Middle frontal gyrus (tissue), 1 donor: ENCODE measurements around the gene ACSM2A.
"Not testable (repeated sequence)": the region's sequence is repeated elsewhere in the genome, so short reads cannot be mapped to it uniquely, and the experiment has no call there.

Experiments
- DNase-seq: peaks from one replicate; pipeline ENCODE4 v3.0.0-alpha.2; 2015; ENCODE audit warnings: low spot score; ENCODE audit errors: extremely low spot score

The ACSM2A gene

DNA sequence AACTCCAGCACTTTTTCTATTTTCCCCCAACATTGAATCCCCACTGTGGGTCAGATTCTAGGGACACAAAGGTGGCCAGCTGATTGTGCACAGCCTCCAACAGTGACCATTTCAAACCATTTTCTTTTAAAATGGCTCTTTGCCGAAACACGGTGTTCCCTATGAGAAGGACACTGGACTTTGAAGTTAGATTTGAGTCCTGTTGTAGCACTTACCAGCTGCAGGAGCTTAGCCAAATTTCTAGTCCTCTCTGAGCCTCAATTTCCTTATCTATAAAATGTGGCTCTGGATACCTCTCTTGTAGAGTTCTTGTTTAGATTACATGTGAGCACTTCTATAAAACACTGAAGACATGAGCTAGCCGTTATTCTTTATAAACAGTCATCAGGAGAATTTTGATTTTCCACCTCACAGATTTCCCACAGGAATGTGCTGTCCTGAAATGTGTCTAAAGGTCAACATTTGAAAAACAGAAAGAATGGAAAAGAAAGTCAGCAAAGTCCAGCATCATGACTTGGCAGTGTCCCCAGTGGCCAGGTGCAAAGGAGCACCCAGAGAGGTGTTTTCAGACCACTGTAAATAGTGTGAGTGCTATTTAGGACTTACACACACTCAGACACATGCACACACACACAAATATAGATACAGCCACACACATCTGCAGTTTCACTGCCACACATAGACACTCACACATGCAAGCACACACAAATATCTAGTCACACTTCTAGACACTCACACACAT lies 4.5 kb upstream of the ACSM2A start:
- not testable (repeated sequence) for DNase-seq

DNA sequence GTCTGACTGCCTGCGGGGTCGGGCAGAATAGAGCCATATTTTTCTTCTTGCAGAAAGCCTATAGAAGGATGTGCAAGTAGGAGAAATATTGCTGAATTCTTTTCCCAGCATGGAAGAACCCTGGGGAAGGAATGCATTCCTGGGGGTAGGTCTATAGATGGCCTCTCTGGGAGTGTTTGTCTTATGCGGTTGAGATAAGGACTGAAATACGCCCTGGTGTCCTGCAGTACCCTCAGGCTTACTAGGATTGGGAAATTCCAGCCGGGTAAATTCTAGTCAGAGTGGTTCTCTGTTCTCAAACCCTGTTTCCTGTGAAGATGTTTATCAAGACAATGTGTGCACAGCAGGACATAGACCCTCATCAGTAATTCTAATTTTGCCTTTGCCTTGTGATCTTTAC lies 2.3 kb downstream of the ACSM2A start:
- DNase-seq: not testable (repeated sequence)

DNA sequence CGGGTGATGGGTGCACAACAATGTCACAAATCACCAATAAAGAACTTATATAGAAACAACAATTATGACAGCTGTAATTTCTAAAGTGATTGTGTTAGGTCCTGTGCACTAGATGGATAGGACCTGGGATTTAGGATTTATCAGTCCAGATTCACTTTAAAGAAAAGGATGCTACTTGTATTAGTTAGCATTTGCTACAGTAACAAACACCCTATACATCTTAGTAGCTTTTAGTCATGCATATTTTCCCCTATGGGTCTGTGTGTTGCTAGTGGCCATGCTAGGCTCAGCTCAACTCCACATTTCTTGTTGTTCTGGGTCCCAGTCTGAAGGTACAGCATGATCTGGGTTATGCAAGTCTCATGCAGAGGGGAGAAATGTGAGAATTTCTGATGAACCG lies 7.9 kb downstream of the ACSM2A start:
- not testable (repeated sequence) for DNase-seq

DNA sequence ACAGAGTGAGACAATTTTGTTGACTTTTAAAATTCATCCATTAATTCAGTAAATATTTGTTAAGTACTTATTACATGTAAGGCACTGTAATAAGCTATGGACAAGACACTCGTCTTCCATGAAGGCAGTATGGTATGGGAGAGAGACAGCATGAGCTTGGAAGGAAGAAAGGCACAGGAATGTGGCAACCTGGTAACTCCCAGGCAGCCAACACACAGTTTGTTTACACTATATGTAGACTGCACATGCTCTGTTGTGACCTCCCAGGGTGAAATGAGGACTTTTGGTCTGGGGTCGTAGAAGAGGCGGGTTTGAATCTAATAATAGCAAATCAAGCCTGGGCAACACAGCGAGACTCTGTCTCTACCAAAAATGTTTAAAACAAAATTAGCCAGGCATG lies 9.0 kb downstream of the ACSM2A start:
- DNase-seq: not testable (repeated sequence)

DNA sequence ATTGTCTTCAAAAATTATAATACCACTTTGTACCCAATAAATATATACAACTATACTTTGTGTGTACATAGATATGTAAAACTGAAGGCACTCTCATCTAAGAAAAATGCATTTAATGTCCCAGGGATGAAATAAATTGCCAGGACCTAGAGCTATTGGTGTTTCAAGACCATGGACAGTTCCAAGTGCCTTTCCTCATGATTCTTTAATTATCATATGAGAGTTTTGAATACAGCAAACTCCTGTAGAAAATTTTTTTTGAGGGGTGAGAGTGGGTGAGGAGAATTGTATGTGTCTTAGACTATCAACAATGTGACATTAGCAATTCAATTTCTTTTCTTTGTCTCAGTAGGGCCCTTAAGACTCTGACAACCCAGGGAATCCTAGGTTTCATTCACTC lies 17.6 kb downstream of the ACSM2A start:
- DNase-seq: not testable (repeated sequence)

DNA sequence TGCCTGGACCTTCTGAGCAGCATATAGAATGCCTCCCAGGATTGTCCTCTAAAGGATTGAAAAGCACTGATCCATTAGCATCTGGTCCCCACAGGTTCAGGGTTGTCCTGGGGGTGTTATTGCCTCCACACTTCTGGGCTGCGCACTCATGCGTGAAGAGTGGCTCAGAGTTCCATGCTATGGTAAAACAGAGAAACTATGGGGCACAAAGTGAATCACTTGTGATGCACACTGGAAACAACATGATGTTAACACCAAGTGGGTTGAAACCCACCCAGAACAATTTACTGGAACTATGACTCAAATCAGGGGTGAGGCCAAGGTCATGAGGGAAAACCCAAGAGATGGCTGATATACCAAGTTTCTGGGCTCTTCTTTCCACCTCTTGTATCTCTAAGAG lies 18.6 kb downstream of the ACSM2A start:
- DNase-seq: not testable (repeated sequence)

DNA sequence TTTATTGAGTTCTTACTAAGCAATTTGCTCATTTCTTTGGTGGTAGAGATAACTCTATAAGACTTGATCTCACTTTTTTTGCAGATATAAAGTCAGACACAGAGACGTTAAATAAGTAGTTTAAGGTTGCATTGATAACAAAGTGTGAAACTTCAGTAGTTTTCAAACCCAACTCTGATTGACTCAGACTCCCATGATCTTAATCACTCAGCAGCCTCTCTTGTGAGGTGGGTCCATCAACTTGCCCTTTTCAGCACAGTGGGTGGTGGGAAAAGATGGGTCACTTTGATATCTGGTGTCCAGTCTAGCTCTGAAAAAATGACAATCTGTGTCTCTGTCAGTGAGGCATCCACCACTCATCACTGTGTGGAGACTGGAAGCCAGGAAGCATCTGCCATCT lies 19.4 kb downstream of the ACSM2A start:
- DNase-seq: not testable (repeated sequence)

GRCh38 chr16:20477188-20477744 lies 25.9 kb downstream of the ACSM2A start:
- not testable (repeated sequence) for DNase-seq

- not testable (repeated sequence) for DNase-seq
These were observed 32.7 kb downstream of the ACSM2A start for GRCh38 chr16:20483989-20484388.

DNA sequence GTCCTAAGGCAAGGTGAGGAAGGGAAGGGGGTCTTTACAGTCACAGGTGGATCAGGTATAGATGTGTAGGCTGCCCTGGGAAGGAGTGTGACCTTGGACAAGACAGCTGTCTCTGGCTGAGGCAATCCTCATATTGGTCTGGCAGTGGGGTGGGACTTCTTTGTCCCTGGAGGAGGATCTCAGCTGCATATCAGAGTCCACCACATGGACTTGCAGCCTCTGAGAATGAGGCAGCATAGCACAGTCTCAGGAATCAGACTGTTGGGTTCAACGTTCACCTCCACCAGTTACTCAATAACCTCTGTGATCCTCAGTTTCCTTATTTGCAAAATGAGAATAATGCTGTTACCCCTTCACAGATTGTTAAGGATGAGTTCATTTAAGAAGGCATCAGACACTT lies 33.4 kb downstream of the ACSM2A start:
- no peak for DNase-seq

- DNase-seq: no peak
These were observed 34.1 kb downstream of the ACSM2A start for GRCh38 chr16:20485408-20485807.

DNA sequence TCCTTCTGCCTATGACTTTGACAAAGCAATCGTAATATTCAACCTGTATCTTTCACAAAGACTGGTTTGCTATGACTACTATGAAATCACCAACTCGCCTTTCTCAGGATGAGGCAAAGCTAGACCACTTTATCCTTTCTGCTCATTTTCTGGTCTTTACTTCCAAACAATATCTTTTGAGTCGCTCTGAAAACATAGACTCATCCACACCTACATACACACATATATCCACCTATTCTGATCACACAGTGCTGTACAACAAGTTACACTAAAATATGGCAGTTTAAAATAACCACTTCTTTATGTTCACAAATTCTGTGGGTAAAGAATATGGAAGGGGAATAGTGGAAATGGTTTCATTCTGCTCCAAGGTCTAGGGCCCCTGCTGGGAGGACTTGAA lies 39.7 kb downstream of the ACSM2A start:
- not testable (repeated sequence) for DNase-seq

DNA sequence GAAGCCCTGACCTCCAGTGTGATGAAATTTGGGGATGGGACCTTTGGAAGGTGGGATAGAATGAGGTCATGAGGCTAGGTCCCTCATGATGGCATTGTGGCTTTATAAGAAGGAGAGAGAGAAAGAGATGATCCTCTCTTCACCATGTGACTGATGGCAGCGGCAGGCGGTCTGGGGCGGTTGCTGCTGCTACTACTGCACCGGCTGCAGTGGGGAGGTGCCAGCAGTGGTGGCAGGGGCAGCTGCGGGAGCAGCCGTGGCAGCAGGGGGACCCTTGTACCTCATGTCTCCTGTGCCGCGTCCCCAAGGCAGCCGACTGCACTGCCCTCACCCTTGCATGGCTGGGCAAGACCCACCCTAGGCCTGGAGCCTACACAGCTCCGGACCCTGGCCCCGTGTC lies 40.1 kb downstream of the ACSM2A start:
- DNase-seq: not testable (repeated sequence)

- no peak for DNase-seq
These were observed 53.1 kb downstream of the ACSM2A start for GRCh38 chr16:20504418-20504817.

GRCh38 chr16:20507280-20507679 lies 56.0 kb downstream of the ACSM2A start:
- DNase-seq: no peak

GRCh38 chr16:20510323-20510722 lies 59.0 kb downstream of the ACSM2A start:
- no peak for DNase-seq

GRCh38 chr16:20515688-20516090 lies 64.4 kb downstream of the ACSM2A start:
- DNase-seq: no peak

DNA sequence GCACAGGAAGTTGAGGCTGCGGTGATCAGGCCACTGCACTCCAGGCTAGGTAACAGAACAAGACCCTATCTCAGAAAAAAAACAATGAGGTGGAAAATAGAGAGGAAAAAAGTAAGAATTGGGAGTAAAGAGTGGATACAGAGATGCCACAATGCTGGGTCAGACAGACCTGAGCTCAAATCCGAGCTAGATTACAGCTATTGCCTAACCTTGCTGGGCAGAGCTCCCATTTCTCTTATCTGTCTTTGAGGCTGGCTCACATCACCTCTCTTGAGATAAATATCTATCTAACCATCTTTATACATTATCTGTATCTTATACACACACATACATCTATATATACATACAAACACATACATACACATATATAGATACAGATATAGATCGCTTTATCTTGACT lies 65.8 kb downstream of the ACSM2A start:
- DNase-seq: no peak

GRCh38 chr16:20519231-20519630 lies 67.9 kb downstream of the ACSM2A start:
- no peak for DNase-seq

DNA sequence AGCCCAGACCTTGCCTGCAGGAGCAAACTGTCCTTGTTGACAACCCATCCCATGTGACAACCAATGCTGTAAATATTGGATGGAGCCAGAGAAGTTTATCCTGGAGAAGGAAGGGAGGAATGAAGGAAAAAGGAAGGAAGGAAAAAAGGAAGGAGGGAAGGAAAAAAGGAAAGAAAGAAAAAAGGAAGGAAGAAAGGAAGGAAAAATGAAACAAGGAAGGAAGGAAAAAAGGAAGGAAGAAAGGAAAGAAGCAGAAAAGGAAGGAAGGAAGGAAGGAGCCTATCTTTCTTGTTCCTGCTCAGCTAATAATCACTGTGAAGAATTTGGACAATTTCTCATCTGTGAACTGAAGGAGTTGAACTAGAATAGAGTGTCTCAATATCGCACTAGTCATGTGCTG lies 68.8 kb downstream of the ACSM2A start:
- DNase-seq: no peak

DNA sequence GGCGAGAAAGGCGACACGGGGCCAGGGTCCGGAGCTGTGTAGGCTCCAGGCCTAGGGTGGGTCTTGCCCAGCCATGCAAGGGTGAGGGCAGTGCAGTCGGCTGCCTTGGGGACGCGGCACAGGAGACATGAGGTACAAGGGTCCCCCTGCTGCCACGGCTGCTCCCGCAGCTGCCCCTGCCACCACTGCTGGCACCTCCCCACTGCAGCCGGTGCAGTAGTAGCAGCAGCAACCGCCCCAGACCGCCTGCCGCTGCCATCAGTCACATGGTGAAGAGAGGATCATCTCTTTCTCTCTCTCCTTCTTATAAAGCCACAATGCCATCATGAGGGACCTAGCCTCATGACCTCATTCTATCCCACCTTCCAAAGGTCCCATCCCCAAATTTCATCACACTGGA lies 80.5 kb downstream of the ACSM2A start:
- not testable (repeated sequence) for DNase-seq

- not testable (repeated sequence) for DNase-seq
These were observed 81.0 kb downstream of the ACSM2A start for GRCh38 chr16:20532284-20532792.

- DNase-seq: not testable (repeated sequence)
These were observed 85.3 kb downstream of the ACSM2A start for GRCh38 chr16:20536669-20537068.
